Measurements from ENCODE around the gene ASGR1. TPM values are rescaled to one million over a fixed set of nuclear protein-coding genes. Genes with fewer than 3 reads are reported as not detected.

Gene ASGR1
- total and polyA plus RNA-seq, 2 donors (not counting 1 experiment from before 2014, with no cell fraction given): 0.32 to 0.43 TPM

GRCh38 chr17:7192271-7192937, 13.2 kb upstream of the ASGR1 start:
- H3K27ac ChIP-seq (ENCODE audit: low read length in 2 of 2): no peak overlapping the region

DNA sequence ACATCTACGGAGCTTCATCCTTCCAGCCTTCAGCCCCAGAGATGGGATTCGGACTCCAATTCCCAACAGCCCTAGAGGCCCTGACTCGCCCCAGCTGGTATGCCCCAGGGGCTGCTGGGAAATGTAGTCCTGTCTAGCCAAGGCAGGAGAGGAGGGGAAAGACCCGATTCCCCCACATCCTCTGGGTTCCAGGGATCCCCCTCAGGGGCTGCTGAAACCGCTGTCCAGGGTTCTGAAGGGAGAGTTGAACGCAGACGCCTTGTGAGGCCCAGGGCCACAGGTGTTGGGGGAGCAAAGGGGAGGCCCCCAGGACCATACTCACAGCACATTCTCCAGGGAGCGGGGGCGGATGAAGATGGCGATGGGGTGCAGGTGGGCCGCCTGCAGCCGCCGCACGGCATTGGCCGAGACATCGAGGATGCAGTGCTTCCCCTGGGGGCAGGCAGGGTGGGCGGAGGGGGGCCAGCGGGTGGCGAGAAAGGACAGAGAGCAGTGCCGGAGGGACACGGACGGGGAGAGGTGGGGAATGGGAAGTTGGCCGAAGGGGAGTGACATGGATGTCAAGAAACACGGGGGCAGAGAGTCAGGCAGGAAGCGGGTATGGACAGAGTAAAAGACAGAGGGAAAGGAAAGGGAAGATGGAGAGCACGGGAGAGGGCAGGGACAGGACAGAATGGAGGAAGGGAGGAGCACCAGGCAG, 12.6 kb upstream of the ASGR1 start:
- H3K27ac Mint-ChIP-seq: no peak overlapping the region

More at GRCh38 chr17:7192271-7192937, 13.2 kb upstream of the ASGR1 start:
- Mint-ChIP-seq H3K27ac (no peak overlapping the region), H3K9me3 (ENCODE audit: insufficient read depth) (no peaks in the 10 kb centered on the region), H3K27me3 (no peaks in the 10 kb centered on the region), H3K4me3 (no peak overlapping the region), H3K4me1 (no peaks in the 10 kb centered on the region)
- DNase-seq: no peak
- Histone ChIP-seq H3K9me3 (ENCODE audit: control extremely low read depth in 1 of 3, control insufficient read depth in 2 of 3, insufficient read depth in 1 of 3, low read length in 2 of 3) (no peaks in the 10 kb centered on the region), H3K9ac (ENCODE audit: low read length) (no peak overlapping the region), H3K4me1 (ENCODE audit: control insufficient read depth in 2 of 2, insufficient read depth in 2 of 2, low read length in 2 of 2) (no peaks in the 10 kb centered on the region), H4K20me1 (ENCODE audit: control insufficient read depth, insufficient read depth, low read length, poor library complexity, severe bottlenecking) (no peaks in the 10 kb centered on the region), H3K36me3 (replicated peaks in 1 of 2; ENCODE audit: control extremely low read depth in 1 of 2, control insufficient read depth in 1 of 2, extremely low read depth in 1 of 2, insufficient read depth in 2 of 2, low read length in 1 of 2) (no peaks in the 10 kb centered on the region), H2AFZ (ENCODE audit: insufficient read depth, low read depth, low read length, poor library complexity, severe bottlenecking) (no peak overlapping the region), H3K4me2 (replicated peaks; ENCODE audit: low read depth, low read length, poor library complexity, severe bottlenecking) (no peak overlapping the region), H3K4me3 (ENCODE audit: control extremely low read depth in 1 of 5, extremely low read depth in 1 of 5, insufficient read depth in 1 of 5, low read depth in 2 of 5, low read length in 4 of 5) (no peak overlapping the region), H3K27me3 (replicated peaks in 1 of 4; ENCODE audit: control extremely low read depth in 1 of 4, control insufficient read depth in 3 of 4, insufficient read depth in 4 of 4, low read length in 3 of 4) (no peaks in the 10 kb centered on the region), H3K79me2 (ENCODE audit: control insufficient read depth, insufficient read depth, low read length) (no peaks in the 10 kb centered on the region)
- 94% methylated on average over 12 of the region's 12 CpGs for WGBS (ENCODE audit: insufficient coverage)
- intact Hi-C loops (cut with micrococcal nuclease): no loop called here
- ChIA-PET POLR2A (no interaction called here), CTCF (no interaction called here)
- TF ChIP-seq, protein P1, sequence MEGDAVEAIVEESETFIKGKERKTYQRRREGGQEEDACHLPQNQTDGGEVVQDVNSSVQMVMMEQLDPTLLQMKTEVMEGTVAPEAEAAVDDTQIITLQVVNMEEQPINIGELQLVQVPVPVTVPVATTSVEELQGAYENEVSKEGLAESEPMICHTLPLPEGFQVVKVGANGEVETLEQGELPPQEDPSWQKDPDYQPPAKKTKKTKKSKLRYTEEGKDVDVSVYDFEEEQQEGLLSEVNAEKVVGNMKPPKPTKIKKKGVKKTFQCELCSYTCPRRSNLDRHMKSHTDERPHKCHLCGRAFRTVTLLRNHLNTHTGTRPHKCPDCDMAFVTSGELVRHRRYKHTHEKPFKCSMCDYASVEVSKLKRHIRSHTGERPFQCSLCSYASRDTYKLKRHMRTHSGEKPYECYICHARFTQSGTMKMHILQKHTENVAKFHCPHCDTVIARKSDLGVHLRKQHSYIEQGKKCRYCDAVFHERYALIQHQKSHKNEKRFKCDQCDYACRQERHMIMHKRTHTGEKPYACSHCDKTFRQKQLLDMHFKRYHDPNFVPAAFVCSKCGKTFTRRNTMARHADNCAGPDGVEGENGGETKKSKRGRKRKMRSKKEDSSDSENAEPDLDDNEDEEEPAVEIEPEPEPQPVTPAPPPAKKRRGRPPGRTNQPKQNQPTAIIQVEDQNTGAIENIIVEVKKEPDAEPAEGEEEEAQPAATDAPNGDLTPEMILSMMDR (IDR thresholded peaks at IDR 0.05): no peak
- TF ChIP-seq EZH2 (IDR thresholded peaks at IDR 0.05; ENCODE audit: borderline replicate concordance, insufficient read depth, low read depth, low read length, poor library complexity, severe bottlenecking): no peak
- no peak for ATAC-seq (ENCODE audit: low read depth)

More for the DNA sequence above, 12.6 kb upstream of the ASGR1 start:
- Mint-ChIP-seq H3K27me3 (peaks cover 2% of the 10 kb centered on the region), H3K4me1 (no peaks in the 10 kb centered on the region), H3K9me3 (ENCODE audit: insufficient read depth) (no peaks in the 10 kb centered on the region), H3K4me3 (no peak overlapping the region)
- ChIA-PET POLR2A (no interaction called here), CTCF (no interaction called here)
- intact Hi-C loops (cut with micrococcal nuclease): no loop called here
- no peaks in the 10 kb centered on the region for H3K27me3 ChIP-seq (replicated peaks in 1 of 4; ENCODE audit: control extremely low read depth in 1 of 4, control insufficient read depth in 3 of 4, insufficient read depth in 4 of 4, low read length in 3 of 4)
- no peaks in the 10 kb centered on the region for H3K4me1 ChIP-seq (ENCODE audit: control insufficient read depth in 2 of 2, insufficient read depth in 2 of 2, low read length in 2 of 2)
- no peaks in the 10 kb centered on the region for H3K9me3 ChIP-seq (ENCODE audit: control extremely low read depth in 1 of 3, control insufficient read depth in 2 of 3, insufficient read depth in 1 of 3, low read length in 2 of 3)
- no peaks in the 10 kb centered on the region for H4K20me1 ChIP-seq (ENCODE audit: control insufficient read depth, insufficient read depth, low read length, poor library complexity, severe bottlenecking)
- no peaks in the 10 kb centered on the region for H3K36me3 ChIP-seq (replicated peaks in 1 of 2; ENCODE audit: control extremely low read depth in 1 of 2, control insufficient read depth in 1 of 2, extremely low read depth in 1 of 2, insufficient read depth in 2 of 2, low read length in 1 of 2)
- WGBS (ENCODE audit: insufficient coverage): 91% methylated on average over 23 of the region's 26 CpGs
- no peak overlapping the region for H2AFZ ChIP-seq (ENCODE audit: insufficient read depth, low read depth, low read length, poor library complexity, severe bottlenecking)
- TF ChIP-seq EZH2 (IDR thresholded peaks at IDR 0.05; ENCODE audit: borderline replicate concordance, insufficient read depth, low read depth, low read length, poor library complexity, severe bottlenecking): no peak
- TF ChIP-seq, protein P1 (IDR thresholded peaks at IDR 0.05): no peak
- H3K79me2 ChIP-seq (ENCODE audit: control insufficient read depth, insufficient read depth, low read length): no peaks in the 10 kb centered on the region
- ATAC-seq (ENCODE audit: low read depth): no peak
- peak; percentile 30 for DNase-seq
- no peak overlapping the region for H3K27ac ChIP-seq (ENCODE audit: low read length in 2 of 2)
- H3K9ac ChIP-seq (ENCODE audit: low read length): no peak overlapping the region
- H3K4me2 ChIP-seq (replicated peaks; ENCODE audit: low read depth, low read length, poor library complexity, severe bottlenecking): no peak overlapping the region
- no peak overlapping the region for H3K4me3 ChIP-seq (ENCODE audit: control extremely low read depth in 1 of 5, extremely low read depth in 1 of 5, insufficient read depth in 1 of 5, low read depth in 2 of 5, low read length in 4 of 5)
